T-helper 17 cell (primary cell): ENCODE data around the gene LGALS3BP. TPM values are rescaled to one million over a fixed set of nuclear protein-coding genes. Genes with fewer than 3 reads are reported as not detected.
"Not testable (repeated sequence)": the region's sequence is repeated elsewhere in the genome, so short reads cannot be mapped to it uniquely, and the experiment has no call there.

Experiments
- ATAC-seq: fragments of 150-1000 bp; cut with Tn5 transposase; 2 replicates; pipeline ENCODE4 v1.10.0; 2021; ENCODE audit warnings: mild to moderate bottlenecking, moderate library complexity
- DNase-seq, 3 donors: peaks; one replicate each; pipeline versions ENCODE4 v3.0.0 to v3.0.0-alpha.2; 2020 to 2021
- H3K9me3 ChIP-seq: one replicate; pipeline ENCODE4 v1.7.0; 2013; ENCODE audit warnings: low read length, mild to moderate bottlenecking; ENCODE audit not compliant: control insufficient read depth, poor library complexity, severe bottlenecking
- H3K27ac Mint-ChIP-seq: one replicate; pipeline ENCODE4 v1.8.0; 2022; ENCODE audit warnings: mild to moderate bottlenecking, moderate library complexity, mixed read lengths
- H3K27me3 Mint-ChIP-seq: one replicate; pipeline ENCODE4 v1.8.0; 2022; ENCODE audit warnings: mixed read lengths
- H3K36me3 Mint-ChIP-seq: one replicate; pipeline ENCODE4 v1.8.0; 2022; ENCODE audit warnings: low read depth, mixed read lengths
- H3K4me1 Mint-ChIP-seq: one replicate; pipeline ENCODE4 v1.8.0; 2022; ENCODE audit warnings: mild to moderate bottlenecking, mixed read lengths
- H3K4me3 Mint-ChIP-seq: one replicate; pipeline ENCODE4 v1.8.0; 2022; ENCODE audit warnings: mild to moderate bottlenecking, moderate library complexity, mixed read lengths
- total RNA-seq, 4 donors: library from RNA in 2 of 4; stranded (reverse) in 2 of 4; gene quantifications; one replicate each; pipeline ENCODE4 v1.2.3 and lab custom pipeline; 2022 to 2026

LGALS3BP gene
- total RNA-seq, 2 donors from 2014 or later = 31.7 to 45.2 TPM

- H3K9me3 ChIP-seq, H3K36me3 Mint-ChIP-seq, H3K27ac Mint-ChIP-seq, ATAC-seq, H3K4me1 Mint-ChIP-seq, DNase-seq: not testable (repeated sequence)
- Mint-ChIP-seq H3K4me3 (peak overlapping the region; percentile 43), H3K27me3 (peaks cover 28% of the 10 kb centered on the region)
These were observed 42.2 kb upstream of the LGALS3BP start for GRCh38 chr17:79021929-79022328.

GRCh38 chr17:79020631-79021301 is 41.0 kb upstream of the LGALS3BP start:
- peaks cover 3% of the 10 kb centered on the region for H3K36me3 Mint-ChIP-seq
- peaks cover 7% of the 10 kb centered on the region for H3K4me1 Mint-ChIP-seq
- no peak overlapping the region for H3K27ac Mint-ChIP-seq
- peaks cover 27% of the 10 kb centered on the region for H3K27me3 Mint-ChIP-seq
- no peak overlapping the region for H3K4me3 Mint-ChIP-seq
- H3K9me3 ChIP-seq = no peaks in the 10 kb centered on the region
- no peak for ATAC-seq
- no peak for DNase-seq

GRCh38 chr17:79019632-79020584 is 40.2 kb upstream of the LGALS3BP start:
- no peaks in the 10 kb centered on the region for H3K9me3 ChIP-seq
- ATAC-seq (peak; percentile 60), DNase-seq (peak in 1 of 3 donors; percentile 22)
- Mint-ChIP-seq H3K27ac (no peak overlapping the region), H3K36me3 (peaks cover 3% of the 10 kb centered on the region), H3K4me3 (no peak overlapping the region), H3K27me3 (peaks cover 23% of the 10 kb centered on the region), H3K4me1 (peaks cover 3% of the 10 kb centered on the region)

GRCh38 chr17:79019261-79019631 is 39.5 kb upstream of the LGALS3BP start:
- Mint-ChIP-seq H3K27ac (no peak overlapping the region), H3K4me1 (peaks cover 2% of the 10 kb centered on the region), H3K4me3 (no peak overlapping the region), H3K36me3 (peaks cover 2% of the 10 kb centered on the region), H3K27me3 (peaks cover 23% of the 10 kb centered on the region)
- no peak for DNase-seq
- no peak for ATAC-seq
- no peaks in the 10 kb centered on the region for H3K9me3 ChIP-seq

GRCh38 chr17:79018370-79018695 is 38.6 kb upstream of the LGALS3BP start:
- no peak for DNase-seq
- no peaks in the 10 kb centered on the region for H3K9me3 ChIP-seq
- Mint-ChIP-seq H3K4me3 (no peak overlapping the region), H3K36me3 (no peaks in the 10 kb centered on the region), H3K27ac (no peak overlapping the region), H3K4me1 (no peaks in the 10 kb centered on the region), H3K27me3 (peaks cover 23% of the 10 kb centered on the region)
- no peak for ATAC-seq

GRCh38 chr17:79017546-79018369 is 38.0 kb upstream of the LGALS3BP start:
- peaks cover 29% of the 10 kb centered on the region for H3K27me3 Mint-ChIP-seq
- no peaks in the 10 kb centered on the region for H3K4me1 Mint-ChIP-seq
- DNase-seq = no peak
- no peak for ATAC-seq
- no peaks in the 10 kb centered on the region for H3K36me3 Mint-ChIP-seq
- no peak overlapping the region for H3K27ac Mint-ChIP-seq
- H3K4me3 Mint-ChIP-seq = no peak overlapping the region
- no peaks in the 10 kb centered on the region for H3K9me3 ChIP-seq

GRCh38 chr17:79014158-79014758 is 34.5 kb upstream of the LGALS3BP start:
- ATAC-seq (no peak), DNase-seq (no peak)
- no peaks in the 10 kb centered on the region for H3K9me3 ChIP-seq
- H3K27ac Mint-ChIP-seq = no peak overlapping the region
- peaks cover 28% of the 10 kb centered on the region for H3K27me3 Mint-ChIP-seq
- H3K36me3 Mint-ChIP-seq = no peaks in the 10 kb centered on the region
- no peak overlapping the region for H3K4me3 Mint-ChIP-seq
- peaks cover 11% of the 10 kb centered on the region for H3K4me1 Mint-ChIP-seq

- Mint-ChIP-seq H3K27me3 (peaks cover 19% of the 10 kb centered on the region), H3K4me1 (peaks cover 24% of the 10 kb centered on the region), H3K27ac (no peak overlapping the region), H3K36me3 (no peaks in the 10 kb centered on the region), H3K4me3 (no peak overlapping the region)
- no peaks in the 10 kb centered on the region for H3K9me3 ChIP-seq
- DNase-seq = peak in 1 of 3 donors; percentile 1
- no peak for ATAC-seq
These were observed 32.9 kb upstream of the LGALS3BP start for GRCh38 chr17:79012563-79013134.

GRCh38 chr17:79011451-79012147 is 31.9 kb upstream of the LGALS3BP start:
- Mint-ChIP-seq H3K4me1 (peaks cover 33% of the 10 kb centered on the region), H3K27ac (no peak overlapping the region), H3K4me3 (no peak overlapping the region), H3K36me3 (no peaks in the 10 kb centered on the region), H3K27me3 (peaks cover 9% of the 10 kb centered on the region)
- no peak for DNase-seq
- no peaks in the 10 kb centered on the region for H3K9me3 ChIP-seq
- no peak for ATAC-seq

GRCh38 chr17:79010304-79010646 is 30.6 kb upstream of the LGALS3BP start:
- H3K9me3 ChIP-seq = no peaks in the 10 kb centered on the region
- Mint-ChIP-seq H3K4me3 (peak overlapping the region; percentile 96), H3K27me3 (peaks cover 7% of the 10 kb centered on the region), H3K4me1 (peaks cover 46% of the 10 kb centered on the region), H3K36me3 (no peaks in the 10 kb centered on the region), H3K27ac (peak overlapping the region; percentile 96)
- ATAC-seq = no peak
- peak in 1 of 3 donors; percentile 0 for DNase-seq

- peaks cover 7% of the 10 kb centered on the region for H3K27me3 Mint-ChIP-seq
- H3K36me3 Mint-ChIP-seq = no peaks in the 10 kb centered on the region
- peaks cover 48% of the 10 kb centered on the region for H3K4me1 Mint-ChIP-seq
- peak within 1 kb of the TSS; percentile 96 for H3K27ac Mint-ChIP-seq
- ATAC-seq (peak; percentile 94), DNase-seq (peak; percentile 79 to 81 (median 81))
- peak within 1 kb of the TSS; percentile 96 for H3K4me3 Mint-ChIP-seq
- no peaks in the 10 kb centered on the region for H3K9me3 ChIP-seq
These were observed 29.9 kb upstream of the LGALS3BP start, which contains the start of gene CANT1 for GRCh38 chr17:79009397-79010303. TSS of gene CANT1 (minus strand) at chr17:79009764. CDS start at chr17:78997622, 12,142 bp downstream.
